RWPE1 (cell line): ENCODE data around the gene SIGLEC8.

Experiments
- CTCF ChIA-PET: fragments of 350-600 bp; sonication (Branson Sonifier 250); formaldehyde crosslinking; extraction: SDS; loops from one replicate; lab custom pipeline; 2021; lab: Yijun Ruan, JAX
- POLR2A ChIA-PET: fragments of 400-600 bp; formaldehyde crosslinking; extraction: SDS; loops from one replicate; lab custom pipeline; 2020; ENCODE audit warnings: antibody characterized with exemption; ENCODE audit not compliant: low non-redundant PET; lab: Yijun Ruan, JAX
- DNase-seq: peaks from one replicate; pipeline ENCODE4 v3.0.0; 2012; ENCODE audit warnings: low spot score
- H3K27ac ChIP-seq: fragments of 450-650 bp; 2 replicates; pipeline ENCODE4 v1.5.1; 2017
- CTCF ChIP-seq: fragments of 450-650 bp; conservative IDR thresholded peaks from 2 replicates; pipeline ENCODE4 v1.5.1; 2017; ENCODE audit warnings: low read depth, mild to moderate bottlenecking

SIGLEC8 gene

GRCh38 chr19:51458051-51458645 lies at the start of gene SIGLEC8:
Gene SIGLEC8, minus strand, starts transcription at chr19:51458454. Its CDS starts 67 bp downstream, at chr19:51458387.
- TF ChIP-seq CTCF: no peak
- no peak within 1 kb of the TSS for H3K27ac ChIP-seq
- ChIA-PET CTCF (no interaction called here), POLR2A (no interaction called here)
- DNase-seq: no peak

- CTCF ChIA-PET: interaction anchor here (0.6 kb wide), 1 partner anchor 28 kb away, joined by 3 read pairs; no protein-coding TSS in a partner anchor
- no peak for TF ChIP-seq CTCF
- no peak for DNase-seq
- no peak overlapping the region for H3K27ac ChIP-seq
- POLR2A ChIA-PET: no interaction called here
Observed at GRCh38 chr19:51507640-51508058, 49.4 kb upstream of the SIGLEC8 start.

GRCh38 chr19:51507192-51507591 lies 48.9 kb upstream of the SIGLEC8 start:
- no peak overlapping the region for H3K27ac ChIP-seq
- TF ChIP-seq CTCF: no peak
- POLR2A ChIA-PET: no interaction called here
- CTCF ChIA-PET: interaction anchor here (0.6 kb wide), 1 partner anchor 29 kb away, joined by 3 read pairs; no protein-coding TSS in a partner anchor
- DNase-seq: no peak

GRCh38 chr19:51505904-51506303 lies 47.6 kb upstream of the SIGLEC8 start:
- DNase-seq: no peak
- no peak overlapping the region for H3K27ac ChIP-seq
- ChIA-PET CTCF (interaction anchor here (1.3 kb wide), 1 partner anchor 84 kb away, joined by 5 read pairs; no protein-coding TSS in a partner anchor), POLR2A (no interaction called here)
- TF ChIP-seq CTCF: no peak

GRCh38 chr19:51503896-51504295 lies 45.6 kb upstream of the SIGLEC8 start:
- no peak overlapping the region for H3K27ac ChIP-seq
- DNase-seq: no peak
- POLR2A ChIA-PET: no interaction called here
- CTCF ChIA-PET: interaction anchor here (0.8 kb wide), 1 partner anchor 11 kb away, joined by 6 read pairs; no protein-coding TSS in a partner anchor
- no peak for TF ChIP-seq CTCF

GRCh38 chr19:51503286-51503817 lies 45.1 kb upstream of the SIGLEC8 start:
- ChIA-PET CTCF (no interaction called here), POLR2A (no interaction called here)
- no peak for DNase-seq
- no peak for TF ChIP-seq CTCF
- H3K27ac ChIP-seq: no peak overlapping the region
